ENCODE measurements around the gene MPIG6B.

MPIG6B gene, protein sequence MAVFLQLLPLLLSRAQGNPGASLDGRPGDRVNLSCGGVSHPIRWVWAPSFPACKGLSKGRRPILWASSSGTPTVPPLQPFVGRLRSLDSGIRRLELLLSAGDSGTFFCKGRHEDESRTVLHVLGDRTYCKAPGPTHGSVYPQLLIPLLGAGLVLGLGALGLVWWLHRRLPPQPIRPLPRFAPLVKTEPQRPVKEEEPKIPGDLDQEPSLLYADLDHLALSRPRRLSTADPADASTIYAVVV

DNA sequence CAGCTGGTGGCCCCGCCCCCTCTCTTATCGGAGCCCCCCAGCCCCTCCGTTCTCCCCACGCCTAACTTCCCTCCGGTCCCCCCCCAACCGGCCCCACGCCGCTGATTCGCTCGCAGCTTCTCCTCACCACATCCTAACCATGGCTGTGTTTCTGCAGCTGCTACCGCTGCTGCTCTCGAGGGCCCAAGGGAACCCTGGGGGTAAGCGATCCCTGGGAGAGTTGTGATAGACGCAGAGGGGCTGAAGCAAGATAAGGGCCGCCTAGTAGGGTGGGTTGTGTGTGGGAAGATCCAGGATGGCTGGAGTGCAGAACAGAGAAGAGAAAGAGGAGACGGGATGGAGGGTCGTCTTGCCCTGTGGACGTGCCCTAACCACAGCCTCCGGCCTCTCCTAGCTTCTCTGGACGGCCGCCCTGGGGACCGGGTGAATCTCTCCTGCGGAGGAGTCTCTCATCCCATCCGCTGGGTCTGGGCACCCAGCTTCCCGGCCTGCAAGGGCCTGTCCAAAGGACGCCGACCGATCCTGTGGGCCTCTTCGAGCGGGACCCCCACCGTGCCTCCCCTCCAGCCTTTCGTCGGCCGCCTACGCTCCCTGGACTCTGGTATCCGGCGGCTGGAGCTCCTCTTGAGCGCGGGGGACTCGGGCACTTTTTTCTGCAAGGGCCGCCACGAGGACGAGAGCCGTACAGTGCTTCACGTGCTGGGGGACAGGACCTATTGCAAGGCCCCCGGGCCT, at the start of gene MPIG6B:
MPIG6B (plus strand) TSS at position 129 of the 735 bp plus-strand sequence; CDS start at position 140, 11 bp downstream.
- DNase-seq = no peak

DNA sequence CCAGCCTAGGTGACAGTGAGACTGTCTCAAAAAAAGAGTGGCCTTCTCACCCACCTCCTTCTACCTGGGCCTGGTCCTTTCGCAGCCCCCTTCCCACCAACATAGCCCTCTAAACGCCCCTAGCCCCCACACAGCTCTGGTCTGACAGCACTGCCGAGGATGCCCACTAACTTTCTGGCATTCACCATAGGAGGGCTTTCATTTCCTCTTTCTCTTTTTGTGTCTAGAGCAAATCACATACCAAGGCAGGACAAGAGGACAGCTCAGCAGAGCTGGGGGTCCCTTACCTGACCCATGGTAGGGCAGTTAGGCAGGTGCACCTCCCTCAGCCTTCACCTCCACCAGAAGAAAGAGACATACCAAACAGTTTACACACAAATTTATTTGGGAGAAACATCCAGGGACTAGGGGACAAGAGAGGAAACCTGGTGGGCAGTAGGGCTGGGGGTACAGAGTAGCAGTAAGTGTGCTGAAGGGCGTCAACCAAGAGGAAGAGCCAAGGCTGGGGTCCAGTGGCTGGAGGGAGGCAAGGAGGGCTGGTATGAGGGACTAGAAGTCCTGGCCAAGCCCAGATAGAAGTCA, 46.8 kb upstream of the MPIG6B start:
- DNase-seq = no peak

DNA sequence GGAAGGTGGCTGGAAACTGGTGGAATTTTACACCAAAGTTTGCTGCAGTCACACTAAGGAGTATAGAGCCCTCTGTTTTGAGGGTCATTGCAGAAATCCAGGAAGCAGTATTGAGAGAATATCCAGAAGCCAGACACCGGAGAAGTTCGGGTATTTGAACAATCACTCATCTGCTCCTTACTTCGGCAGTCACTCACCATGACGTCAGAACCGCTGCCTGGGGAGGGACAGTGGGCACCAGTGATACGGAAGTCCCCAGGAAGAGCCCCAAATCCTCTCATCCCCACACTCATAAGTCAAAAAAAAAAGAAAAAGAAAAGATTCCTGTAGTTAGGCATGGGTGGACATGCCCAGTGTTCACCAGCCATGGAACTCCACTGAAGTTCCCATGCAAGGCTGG, 46.3 kb upstream of the MPIG6B start:
- DNase-seq = no peak

DNA sequence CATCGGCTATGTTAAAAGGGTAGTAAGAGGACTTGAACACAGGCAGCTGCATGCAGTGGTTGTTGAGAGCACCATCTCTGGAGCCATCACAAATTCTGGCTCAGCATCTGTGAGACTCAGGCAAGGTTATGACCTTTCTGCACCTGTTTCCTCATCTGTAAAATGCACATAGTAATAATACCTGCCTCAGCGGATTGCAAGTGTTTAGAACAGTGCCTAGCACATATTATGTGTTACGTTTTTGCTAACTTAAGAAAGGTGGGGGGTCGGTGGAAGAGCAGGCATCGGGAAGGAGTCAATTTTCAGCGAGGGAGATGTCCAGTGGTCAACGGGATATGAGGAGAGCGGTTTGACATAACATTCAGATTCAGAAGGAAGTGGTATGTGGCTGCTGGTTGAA, 45.2 kb upstream of the MPIG6B start:
- no peak for DNase-seq

DNA sequence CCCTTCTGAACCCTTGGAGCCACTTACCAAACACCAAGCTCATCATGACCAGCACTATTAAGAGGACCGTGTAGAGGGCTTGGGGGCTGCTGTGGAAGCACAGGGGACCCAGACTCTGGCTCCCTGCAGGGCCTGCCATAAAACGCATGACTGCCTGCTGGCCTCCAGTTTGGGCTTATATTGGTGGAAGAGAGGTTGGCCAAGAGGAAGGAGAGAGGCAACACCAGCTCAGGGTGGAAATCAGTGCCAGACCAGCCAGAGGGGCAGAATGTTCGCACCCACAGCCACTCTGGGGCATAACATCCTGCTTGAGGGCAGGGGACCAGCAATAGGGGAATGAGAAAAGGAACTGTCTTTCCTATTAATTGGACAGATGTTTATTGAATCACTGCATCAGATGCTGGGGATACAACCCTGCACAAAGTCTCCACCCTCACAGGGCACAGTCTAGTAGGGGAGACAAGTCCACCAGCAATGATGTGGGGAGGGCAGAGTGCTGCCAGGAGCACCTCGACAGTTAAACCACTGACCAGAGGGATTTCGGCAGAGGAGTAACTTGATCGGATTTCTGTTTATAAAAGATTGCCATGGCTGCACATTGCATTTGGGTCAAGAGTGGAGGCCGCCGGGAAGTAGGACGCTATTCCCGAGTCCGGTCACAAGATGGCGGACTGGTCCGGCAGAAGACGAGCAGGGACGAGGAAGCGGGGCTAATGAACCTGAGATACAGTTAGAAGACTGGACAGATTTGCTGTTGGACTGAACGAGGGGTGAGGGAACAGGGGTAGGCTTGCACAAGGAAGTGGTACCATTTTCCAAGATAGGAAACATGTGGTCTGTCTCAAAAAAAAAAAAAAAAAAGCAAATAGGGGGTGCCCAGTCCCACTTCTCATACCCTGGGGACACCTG, 42.7 kb upstream of the MPIG6B start, which contains the start of gene LY6G5C:
LY6G5C (minus strand) TSS at position 842 of the 909 bp plus-strand sequence; CDS start at position 148, 694 bp downstream.
- DNase-seq = peak; percentile 96

DNA sequence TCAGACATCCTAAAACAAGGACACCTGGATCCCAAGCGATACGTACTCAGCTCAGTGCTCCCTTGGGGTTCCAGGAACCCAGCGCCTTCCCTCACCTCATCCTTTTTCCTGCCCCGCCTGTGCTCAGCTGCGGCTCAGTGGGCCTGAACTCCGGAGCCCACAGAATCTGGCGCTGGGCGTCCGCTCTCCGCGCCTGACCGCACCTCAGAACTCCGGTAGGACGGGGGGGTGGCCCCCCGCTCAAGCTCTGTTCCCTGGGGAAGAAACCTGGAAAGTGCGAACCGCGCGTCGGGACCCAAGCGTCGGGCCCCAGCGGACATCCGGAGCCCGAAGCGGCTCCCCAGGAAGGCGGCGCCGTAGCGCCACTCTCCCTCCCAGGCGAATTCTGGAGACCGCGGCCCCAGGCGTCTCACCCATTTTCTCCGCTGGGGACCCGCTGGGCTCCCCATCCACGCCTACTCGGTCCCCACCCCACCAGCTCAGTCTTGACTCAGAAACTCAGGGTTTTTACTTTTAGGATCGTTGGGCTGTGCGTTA, 42.0 kb upstream of the MPIG6B start:
- DNase-seq = peak; percentile 77

DNA sequence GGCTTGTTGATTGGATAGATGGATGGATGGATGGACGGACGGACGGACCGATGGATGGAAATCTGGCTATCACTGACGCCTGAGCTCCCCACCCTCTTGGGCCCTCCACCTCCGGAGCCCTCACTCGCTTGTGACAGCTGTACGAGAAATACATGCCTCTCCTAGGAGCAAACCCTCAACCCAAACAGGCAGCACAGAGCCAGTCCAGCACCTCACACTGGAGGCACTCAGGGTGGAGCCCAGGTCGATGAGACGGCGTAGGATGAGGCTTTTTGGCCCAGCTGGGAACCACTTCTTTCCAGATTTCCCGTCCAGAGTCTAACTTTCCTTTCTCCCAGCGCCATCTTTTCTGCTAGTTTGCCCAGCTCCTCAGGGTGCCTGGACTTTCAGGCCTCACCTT, 39.6 kb upstream of the MPIG6B start:
- peak; percentile 22 for DNase-seq

DNA sequence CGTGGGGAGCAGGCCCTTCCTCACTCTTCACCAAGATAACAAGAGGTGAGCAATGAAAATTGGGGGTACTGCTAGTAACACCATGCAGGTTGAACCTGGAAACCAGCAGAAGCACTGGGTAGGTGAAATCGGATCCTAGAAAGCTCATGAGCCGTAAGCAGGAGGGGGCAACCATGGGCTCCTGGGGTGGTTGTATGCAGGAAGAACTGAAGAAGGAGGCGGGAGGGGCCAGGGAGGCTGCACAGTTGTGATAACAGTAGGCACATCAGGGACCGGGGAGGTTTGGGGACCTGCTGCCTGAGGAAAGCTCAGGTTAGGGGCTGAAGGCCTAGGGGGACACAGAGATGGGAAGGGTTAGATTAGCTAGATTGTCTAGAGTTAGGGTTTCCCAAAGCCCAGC, 36.7 kb upstream of the MPIG6B start:
- no peak for DNase-seq

DNA sequence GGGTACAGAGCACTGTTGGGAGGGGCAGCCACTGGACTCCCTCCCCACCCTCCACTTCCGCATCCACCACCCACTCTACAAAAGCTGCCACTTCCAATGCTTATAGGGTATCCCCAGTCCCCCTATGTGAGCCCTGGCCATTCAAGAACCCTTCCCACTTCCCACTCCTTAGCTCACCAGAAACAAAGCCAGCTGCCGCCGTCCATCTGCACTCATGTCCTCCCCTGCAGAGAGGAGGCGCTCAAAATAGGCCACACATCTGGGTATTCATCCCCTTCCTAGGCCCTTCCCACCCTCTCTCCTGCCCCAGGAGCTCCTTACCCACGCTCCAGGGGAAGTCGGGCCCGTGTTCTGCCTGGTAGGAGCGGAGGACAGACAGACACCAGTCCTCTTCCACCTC, 35.9 kb upstream of the MPIG6B start:
- no peak for DNase-seq

DNA sequence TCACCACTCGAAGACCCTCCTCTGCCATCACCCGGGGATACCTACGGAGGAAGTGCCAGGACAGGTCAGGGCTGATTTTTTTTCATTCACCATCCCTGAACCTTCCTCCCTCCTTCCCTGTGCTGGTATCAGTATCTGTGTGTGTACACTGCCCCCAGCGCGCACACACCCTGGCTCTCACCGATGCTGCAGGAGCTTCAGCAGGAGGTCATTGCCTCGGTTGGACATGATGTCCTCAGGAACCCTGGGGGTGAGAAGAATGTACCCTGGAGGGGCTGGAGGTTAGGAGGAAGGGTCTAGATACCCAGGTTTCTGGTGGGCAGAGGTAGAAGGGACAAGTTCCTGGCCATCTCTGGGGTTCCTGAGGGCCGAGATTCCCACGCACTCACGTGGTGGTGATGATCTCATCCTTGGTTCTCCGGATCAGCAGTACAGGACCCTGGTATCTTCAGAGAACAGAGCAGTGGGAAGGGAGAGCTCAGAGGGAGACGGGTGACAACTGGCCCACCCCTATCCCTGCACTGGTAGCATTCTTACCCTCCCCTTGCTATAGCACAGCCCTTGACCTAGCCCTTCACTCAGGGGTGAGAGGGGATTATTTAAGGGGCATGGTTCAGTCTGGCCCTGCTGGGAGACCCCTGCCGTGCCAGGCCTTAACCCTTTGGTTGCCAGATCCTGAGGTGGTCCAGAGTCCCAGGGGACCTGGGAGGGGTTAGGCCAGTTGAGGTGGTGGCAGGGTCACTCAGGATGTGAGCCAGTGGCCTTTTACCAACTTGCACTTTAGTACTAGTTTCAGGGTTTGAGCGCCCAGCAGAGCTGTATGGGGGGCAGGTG, 35.1 kb upstream of the MPIG6B start:
- no peak for DNase-seq

DNA sequence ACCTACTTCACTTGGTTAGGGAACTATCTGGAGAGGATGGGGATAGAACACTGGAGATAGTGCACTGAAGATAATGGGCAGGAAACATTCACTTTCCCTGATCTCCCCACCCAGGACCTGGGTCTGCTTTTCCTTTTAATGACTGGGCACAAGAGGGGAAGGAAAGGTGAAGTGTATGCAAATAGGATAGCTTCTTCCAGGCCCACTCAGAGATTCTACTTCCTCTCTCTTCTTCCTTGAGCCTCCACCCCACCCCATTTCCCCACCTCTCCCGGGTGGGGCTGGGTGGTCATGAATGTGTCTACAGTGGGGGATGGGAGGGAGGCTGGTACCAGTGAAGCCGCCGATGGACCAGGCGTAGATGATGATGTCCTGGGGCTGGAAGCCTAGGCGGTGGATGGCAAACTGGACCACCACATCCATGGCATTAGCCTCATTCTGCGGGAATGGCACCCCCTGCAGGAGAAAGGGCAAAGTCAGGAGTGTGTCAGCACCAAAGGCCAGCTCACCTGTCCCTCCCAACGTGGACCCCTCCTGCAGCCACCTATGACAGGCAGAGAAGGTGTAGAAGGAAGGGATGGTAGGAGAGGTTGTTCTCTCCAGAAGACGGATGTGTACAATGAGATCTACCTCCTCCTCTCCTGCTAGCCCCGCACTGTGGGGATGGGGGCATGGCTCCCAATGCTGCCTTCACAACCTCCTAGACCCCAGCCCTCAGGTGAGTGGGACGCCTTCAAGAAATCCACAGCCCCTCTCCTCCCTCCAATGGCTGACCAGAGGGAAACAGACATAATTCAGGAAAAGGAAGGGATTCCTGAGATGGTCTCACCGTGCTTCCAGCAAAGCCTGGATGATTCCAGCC, 33.7 kb upstream of the MPIG6B start:
- no peak for DNase-seq

DNA sequence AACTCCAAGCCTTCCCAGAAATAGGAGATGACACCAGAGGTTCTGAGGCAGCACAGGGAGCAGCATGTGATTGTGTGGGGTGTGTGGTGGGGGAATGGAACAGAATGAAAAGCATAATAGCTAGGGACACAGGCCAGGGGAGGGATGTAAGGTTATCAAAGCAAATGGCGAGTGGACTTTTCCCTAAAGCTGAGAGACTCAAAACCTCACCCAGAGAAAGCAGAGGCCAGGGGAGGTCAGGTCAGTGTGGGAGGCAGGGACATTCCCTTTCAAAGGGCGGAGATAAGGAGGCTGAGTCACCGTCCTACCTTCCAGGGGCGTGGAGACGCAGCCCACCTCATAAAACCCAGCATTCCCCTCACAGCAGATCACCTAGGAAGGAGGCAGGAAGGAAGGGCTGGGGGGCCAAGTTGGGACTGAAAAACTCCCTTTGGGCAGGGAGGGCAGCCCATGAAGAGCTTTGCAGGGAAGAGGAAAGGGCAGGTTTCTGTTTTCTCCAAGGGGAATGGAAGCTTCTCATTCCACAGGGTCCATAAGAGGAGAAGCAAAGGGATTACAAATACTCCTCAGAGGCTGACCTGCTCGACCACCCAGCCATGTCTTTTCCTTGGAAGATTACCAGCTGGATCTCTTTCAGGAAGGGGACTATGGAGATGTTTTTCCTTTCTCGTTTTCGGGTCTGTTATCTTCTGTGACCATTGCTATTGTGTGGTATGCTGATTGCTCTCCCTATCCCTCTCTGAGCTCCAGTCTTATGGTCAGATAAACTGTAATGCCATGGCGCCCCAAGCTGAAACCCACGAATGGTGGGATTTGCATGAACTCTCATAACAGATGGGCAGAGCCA, 32.7 kb upstream of the MPIG6B start:
- no peak for DNase-seq

DNA sequence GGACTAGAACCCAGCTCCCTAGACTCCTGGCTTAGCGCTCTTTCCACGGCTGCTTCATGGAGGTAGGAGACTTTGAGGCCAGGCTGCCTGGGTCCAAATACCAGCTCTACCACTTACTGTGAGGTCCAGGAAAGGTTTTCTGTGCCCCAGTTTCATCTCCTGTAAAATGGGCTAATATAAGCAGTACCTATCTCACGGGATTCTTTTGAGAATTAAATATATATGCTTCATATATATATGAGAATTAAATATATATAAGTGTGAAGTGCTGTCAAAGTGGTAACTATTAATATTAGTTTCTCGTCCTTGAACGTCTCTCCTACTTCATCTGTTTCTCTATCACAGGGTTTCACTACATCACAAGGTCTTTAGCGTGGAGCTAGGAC, 32.1 kb upstream of the MPIG6B start:
- DNase-seq = no peak

DNA sequence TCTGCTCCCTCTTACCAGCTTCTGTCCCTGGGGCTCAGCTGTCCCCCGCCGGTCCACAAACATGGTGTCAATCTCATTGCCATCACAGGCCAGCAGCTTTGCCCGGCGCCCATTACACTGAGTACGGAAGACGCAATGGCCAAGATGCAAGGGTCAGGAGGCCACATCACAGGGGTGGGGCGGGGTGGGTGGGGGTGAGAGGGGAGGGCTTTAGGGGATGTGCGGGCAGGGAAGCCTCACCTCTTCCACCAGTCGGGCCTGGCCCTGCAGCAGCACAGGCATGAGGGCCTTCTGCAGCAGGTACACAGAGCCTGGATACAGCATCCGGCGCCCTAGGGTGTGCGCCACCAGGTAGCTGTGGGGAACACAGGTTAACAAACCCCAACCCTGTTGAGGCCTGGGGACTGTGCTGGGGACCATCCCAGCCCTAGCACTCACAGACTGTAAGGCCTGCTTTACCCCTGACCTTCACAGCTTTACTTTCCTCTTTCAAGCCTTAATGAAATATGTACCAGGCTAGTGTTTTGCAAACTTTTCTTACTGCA, 31.5 kb upstream of the MPIG6B start:
- DNase-seq = no peak

DNA sequence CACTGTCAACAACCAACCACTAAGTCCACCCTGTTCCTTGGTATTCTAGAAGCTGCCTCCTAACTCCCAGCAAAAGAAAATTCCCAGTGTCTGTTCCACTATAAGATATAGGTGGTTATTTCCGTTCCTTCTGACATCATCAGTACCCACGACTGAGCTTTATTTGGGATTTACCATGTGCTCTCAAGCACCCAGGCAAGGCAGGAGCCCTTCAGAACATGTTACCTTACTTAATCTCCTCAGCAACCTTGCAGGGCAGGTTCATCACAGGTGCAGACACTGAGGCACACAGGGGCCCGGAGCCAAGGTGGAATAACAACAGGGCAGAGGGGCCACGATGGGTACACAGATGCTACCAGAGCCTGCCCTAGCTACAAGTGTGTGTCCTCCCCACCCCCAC, 30.8 kb upstream of the MPIG6B start:
- DNase-seq = no peak

DNA sequence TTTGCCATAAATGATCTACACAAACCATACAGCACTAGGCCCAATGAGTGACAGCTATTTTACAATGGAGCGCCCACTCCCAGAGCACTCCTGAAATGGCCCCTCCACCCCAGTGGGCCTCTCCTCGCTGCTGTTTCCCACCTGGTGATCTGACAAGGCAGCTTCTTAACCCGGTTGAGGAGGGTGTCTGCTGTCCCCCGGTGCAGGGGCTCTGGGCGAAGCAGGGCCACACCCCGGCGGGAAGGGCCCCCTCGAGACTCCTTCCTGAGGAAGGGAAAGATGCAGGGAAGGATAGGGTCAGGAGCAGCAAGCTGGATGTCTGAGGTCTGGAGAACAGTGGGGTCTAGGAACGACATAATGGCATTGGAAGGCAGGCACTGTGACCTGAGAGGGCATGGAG, 30.3 kb upstream of the MPIG6B start:
- no peak for DNase-seq

DNA sequence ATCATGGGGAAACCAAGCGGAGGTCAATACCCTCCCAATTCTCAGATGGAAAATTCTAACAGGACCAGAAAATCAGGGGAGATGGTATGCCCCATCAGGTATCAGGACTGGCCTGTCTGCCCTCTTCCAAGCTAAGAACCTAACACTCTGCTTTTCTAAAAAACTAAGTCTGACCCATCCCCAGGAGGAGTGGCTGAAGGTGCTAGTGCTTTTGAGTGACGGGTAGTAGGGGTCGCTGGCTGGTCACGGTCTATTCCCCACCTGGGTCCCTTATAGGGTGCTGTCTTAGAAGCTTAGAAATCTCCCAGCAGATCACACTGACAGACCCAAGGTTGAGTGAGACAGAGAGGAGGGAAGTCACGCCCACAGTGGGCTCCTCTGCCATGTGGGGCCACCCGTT, 29.6 kb upstream of the MPIG6B start:
- no peak for DNase-seq

DNA sequence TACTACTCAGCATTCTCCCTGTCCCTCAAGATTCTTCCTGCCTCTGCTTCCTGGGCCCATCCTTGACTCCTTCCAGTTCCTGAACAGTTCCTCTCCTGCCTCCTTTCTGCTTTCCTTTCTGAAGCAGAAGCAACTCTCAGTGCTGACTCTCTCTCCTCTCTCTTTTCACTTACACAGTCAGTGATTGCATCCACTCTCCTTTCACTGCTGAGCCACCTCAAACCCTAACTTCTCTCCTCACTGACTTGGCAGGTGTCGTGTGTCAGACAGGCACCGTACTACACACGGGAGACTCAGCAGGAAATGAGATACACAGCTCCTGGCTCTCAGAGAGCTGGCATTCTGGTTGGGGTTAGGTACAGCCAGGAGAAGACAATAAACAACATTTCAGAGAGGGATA, 25.6 kb upstream of the MPIG6B start:
- DNase-seq = no peak

DNA sequence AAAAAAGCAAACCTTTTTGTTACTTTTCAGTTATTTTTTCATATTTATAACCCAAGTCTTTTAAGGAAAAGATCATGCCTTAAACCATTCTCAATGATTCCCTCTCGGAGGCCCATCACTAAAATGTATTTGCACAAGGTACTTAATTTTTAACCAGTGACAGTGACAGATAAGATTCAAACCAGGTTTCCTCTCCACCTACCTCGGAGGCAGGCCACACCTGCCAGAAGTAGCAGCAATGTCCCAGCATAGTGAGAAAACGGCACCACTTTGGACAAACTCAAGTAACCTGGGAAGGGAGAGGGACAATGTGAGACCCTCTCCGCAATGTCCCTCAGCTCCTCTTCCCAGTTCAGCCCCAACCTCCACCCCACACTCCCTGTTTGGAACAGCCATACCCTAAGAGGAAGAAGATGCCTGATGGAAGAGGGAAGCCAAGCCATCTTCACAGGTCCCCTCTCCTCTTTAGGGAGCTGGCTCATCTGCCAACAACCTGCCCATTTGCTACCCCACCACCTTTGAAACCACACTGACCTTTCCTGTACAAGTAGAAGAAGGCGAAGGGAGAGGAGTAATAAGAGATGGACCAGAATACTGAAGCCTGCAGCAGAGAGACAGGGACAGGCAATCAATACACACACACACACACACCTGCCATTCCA, 22.3 kb upstream of the MPIG6B start:
- DNase-seq = no peak

Measured in NCI-H510A treated with DMSO at 0.1 percent for 48 hours (cell line).